Measurements from ENCODE around the gene DEGS2.

The DEGS2 gene

DNA sequence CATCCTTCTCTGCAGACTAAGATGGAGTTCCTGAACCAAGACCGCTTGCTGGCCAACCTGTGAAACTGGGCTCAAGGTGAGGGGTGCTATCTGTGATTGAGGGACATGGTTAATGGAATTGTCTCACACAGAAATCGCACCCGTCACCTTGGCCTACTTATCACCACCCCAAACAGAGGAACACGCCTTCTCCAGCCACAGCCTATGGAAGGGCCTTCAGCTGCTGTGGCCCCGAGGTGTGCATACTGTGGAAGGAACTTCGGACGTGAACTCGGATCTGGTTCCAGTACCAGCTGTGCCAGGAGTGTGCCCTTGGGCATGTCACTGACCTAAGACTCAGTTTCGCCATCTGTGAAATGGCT is 49.9 kb downstream of the DEGS2 start:
- no peak for DNase-seq

DNA sequence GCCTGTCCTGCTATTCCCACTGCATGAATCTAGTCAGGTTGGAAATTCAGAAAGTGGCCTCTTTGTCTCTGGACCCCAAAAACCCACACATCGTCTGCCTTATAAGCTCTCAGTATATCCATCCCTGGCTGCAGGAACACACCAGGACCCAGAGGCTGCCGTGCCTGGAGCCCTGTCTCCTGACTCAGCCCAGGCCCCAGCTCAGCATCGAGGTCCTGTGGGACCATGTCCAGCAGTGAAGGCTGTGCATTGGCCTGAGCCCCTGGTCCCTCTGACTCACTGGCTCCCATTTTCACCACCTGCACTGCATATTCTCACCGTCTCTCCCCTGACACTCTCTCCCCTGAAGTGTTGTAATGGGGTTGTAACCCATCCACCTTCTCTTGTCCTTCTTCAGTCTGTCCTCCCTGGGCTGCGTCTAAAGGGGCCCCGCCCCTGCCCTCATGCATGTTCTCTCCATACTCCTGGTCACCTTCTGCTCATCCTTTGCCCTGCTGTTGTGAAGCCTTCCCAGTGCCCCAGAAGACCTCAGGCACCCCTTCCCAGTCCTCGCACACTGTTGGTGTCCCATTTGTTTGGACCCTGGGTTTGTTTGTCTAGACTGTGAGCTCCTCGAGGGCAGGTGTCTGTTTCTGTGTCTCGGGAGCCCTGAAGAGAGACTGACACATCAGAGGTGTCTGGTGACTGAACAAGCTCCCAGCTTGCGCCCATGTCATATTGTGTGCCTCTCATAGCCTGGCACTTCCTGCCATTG is 50.4 kb downstream of the DEGS2 start:
- DNase-seq, result no peak

DNA sequence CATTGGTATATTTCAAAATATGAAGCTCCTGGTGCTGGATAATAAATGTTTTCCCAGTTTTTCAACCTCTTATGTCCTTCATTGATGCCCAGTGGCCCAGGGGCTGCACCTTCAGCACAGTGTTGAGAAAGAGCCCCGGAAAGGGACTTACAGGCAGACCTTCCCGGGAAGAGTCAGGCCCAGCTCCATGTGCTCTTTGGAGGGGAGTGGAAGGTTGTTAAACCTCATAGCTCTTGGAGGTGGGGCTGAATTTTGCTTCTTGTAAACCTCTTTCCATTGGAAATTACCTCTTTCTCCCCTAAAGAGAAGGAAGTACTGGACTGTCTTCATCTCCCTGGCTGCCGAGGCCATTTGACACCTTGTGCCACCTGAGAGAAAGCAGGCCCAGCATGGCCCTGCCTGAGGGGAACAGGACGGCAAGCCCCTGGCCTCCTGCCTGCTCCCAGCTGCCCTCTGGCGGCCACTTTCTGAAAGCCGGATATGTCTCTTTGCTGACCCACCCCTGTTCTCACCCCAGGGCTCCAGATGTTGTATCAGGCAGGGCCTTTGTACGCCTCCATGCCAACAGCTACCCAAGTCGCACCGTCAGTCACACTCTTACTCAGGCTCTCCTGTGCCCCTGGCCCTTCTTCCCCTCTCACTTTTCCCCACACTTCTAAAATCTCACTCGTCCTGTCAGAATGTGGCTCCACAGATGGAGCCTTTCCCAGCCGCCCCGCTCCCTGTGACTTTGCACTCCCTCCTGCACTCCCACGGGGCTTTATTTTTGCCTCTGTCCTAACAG is 51.2 kb downstream of the DEGS2 start:
- peak; percentile 95 for DNase-seq

DNA sequence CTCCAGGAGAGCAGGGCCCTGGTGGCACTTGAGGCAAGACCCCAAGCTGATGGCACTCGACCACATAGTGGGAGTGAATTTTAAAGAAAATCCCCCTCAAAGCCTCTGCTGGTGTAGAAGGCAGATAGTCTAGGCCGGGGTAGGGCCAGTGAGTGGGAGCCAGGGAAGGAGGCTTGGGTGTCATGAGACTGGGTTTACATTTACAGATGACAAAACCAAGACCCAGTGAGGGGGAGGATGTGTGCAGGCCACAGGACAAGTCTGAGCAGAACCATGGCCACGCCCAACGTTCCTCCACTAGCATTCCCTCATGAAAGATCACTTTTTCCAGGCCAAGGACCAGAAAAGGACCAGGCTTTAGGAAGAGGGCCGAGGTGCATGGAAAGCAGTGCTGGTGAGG is 52.2 kb downstream of the DEGS2 start:
- no peak for DNase-seq

DNA sequence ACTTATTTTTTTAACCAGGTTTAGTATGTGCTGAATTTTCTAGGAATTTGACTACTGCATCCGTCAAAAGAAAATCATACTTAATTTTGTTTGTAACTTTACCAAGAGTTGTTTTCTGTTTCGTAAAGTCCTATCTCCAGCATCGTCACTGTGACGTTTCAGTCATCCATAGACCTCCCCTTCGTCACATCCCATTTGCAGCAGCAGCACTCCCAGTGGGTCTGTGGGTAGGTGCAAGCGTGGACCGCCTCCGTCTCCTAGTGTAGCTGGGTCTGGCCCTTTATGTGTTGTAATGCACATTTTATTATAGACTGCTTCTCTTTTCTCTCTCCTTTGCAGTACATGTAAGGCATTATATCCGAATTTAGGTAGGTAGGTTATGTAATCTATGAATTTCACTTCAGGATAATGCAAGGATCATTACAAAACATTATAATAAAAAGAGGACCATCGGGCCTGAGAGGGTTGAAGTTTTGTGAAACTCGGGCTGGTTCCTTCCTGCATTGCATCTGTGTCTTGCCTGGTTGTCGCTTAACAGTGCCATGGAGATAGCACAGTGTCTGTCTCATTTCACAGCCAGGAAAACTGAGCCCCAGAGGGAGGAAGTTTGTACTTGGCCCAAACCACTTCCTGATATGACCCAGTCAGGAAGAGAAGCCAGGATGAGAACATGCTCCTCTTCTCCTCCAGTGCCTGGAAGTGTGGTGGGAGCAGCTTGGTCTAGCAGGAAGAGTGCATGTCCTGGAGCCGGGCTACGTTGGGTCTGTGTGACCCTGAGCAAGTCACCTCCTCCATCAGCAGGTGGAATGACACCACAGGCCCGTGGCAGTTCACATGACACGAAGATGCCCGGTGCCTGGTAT is 53.0 kb downstream of the DEGS2 start:
- peak; percentile 73 for DNase-seq

DNA sequence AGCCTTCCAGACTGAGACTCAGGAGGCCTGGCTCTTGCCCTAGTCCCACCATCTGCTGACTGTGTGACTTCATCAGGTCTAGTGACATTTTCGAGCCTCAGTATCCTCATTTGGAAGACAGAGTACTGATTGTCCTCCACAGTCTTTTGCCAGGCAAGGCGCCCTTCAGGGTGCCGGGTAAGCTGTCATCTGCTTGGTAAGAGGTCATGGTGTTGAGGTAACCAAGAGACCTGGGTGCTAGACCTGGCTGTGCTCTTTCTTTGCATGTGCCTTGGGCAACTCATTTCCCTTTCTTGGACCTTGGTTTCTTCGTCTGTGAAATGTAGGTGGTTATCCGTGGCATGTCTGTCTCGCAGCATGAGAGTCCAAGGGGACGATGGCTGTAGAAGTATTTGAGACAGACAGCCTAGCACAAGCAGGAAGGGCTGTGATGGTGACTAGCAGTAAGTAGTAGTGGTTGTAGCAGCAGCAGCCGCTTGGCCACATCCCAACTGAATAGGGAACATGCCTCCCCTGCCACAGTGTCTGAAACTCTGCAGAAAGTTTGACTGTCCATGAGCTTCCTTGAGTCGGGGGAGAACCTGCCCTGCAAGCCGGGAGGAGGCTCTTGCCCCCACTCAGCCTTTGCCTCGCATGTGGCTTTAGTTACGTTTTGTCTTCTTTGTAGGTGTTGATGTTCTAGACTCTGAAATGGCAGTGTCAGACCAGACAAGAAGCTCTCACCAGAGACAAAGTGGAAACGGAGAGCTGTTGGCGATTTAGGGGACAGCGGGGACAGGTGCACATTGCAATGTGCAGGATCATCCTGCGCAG is 53.9 kb downstream of the DEGS2 start:
- DNase-seq, result no peak

DNA sequence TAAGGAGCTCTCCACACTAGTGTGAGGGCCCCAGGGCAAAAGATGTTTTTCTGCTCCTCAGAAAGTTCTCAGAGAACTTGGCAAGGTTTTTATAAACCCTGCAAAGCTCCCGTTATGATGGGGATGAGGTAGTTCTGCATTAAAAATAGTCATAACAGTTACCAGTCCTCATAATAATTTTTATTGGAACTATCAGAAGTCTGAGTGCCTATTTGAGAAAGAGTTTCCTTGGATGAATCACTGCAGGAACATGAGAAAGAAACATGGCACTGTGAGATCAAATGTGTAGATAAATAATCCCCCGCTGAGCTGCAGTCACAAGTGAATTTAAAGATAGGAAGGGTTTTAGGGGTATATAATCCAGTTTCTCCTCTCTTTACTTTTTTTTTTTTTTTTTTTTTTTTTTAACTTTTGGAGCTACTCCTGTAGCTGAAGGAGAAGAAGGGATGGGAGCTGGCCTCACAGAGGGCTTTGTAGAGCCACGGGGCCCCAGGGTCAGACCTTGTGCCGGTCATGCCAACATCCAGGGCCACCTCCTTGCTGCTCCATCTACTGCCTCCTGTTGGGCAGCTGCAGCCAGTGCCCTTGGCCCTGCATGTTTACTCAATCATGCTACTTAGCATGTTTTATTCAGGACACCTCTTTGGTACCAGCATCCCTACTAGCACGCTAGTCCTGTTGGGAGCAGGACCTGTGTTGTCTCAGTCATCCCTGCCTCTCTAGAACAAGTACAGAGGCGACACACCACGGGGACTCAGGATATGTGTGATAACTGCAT is 54.7 kb downstream of the DEGS2 start:
- DNase-seq, result no peak

DNA sequence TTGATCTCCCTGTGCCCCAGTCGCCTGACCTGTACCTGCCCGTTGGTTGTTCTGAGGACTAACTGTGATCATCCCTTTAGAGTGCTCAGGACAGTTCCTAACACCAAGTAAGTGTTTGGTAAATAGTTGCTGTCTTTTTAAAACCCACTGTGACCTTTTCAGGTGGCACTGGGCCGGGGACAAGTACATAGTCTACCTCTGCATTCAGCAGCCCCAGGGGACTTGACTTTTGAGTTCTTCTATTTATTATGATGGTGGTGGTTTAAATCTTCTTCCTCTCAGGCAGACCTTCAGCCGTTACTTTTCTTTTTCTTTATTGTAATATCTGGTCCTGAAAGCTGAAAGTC is 55.5 kb downstream of the DEGS2 start:
- no peak for DNase-seq

DNA sequence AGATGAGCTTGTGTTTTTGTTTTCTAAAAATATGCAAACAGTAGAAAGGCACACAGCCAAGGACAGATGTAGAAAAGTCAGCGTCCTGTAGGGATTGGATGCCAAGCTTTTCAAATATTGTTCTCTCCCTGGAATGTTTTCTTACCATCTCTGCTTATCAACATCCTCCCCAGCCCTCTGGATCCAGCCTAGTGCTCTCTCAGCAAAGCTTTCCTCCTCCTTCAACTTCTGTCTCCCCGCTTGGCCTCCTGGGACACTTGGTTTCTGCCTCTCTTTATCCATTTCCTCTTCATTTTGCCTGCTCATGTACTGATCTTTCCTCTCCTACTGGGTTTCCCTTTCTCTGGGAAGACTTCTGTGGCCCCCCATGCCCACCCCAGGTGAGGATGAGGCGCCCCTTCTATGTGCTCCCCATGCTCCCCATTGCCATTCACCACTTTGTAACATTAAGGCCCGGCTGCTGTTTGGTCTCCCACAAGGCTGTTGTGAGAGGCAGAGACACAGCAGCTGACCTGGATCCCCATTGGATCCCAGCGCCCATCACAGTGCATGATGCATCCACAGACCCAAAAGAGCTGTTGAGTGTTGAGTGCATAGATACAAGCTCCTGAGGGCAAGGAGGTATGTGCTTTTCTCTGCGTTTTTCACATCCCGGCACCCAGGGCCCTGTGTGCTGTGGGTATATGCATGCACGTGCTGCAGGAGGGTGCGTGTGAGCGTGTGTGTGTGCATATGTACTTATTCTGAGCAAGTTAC is 56.0 kb downstream of the DEGS2 start:
- no peak for DNase-seq

DNA sequence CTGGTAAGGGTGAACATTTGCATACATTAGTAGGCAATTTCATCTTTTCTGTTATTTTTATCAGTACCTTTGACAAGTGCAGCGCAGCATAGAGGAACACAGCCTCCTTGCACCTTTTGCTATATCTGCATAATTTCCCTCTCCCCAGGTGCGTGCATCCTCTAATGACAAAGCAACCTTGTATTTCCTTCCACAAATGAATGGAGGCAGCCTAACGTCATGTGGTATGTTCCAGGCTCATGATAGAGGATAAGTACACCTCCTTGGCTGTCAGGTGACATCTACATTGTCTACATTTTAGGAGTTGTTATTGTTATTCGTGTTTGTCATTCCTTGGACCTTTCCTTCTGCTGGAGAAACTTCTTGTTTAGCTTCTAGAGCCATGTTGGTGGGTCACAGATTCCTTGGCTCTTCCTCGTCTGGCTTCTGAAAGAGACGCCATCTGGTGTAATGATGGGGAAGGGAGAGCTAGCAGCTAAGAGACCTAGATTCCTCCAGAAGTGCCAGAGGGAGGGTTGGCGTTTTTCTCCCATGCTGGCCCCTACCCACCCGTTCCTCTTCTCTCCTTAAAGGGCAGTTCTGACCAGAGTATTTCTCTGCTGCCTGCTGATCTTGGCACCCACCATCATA is 57.2 kb downstream of the DEGS2 start:
- DNase-seq, result no peak

DNA sequence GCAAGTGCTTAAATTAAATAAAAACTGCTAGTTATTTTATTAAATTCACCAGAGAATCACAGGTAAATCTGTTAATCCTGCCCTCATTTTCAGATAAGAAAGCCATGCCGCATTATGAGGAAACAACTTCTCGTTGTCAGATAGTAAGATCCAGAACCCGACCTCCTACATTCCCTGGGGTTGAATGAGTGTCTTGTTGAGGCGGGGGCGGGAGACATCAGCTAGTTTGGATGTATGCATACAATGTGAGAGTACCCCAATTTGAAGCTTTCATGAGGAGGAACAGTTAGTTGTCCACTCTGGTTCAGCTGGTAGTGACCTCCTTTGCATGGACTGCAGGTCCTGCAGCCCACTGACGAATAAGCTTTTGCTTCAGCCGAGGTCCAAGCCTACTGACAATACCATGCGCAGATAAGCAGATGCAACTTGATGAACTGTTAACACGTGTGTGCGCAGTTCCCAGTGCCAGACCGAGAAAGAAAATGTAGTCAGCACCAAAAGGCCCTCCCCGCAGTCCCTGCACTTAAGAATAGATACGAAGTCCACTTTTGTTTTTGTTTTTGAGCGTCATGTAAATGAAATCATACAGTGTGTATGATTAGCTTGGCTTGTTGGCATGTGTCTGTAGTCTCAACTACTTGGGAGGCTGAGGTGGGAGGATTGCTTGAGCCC is 59.3 kb downstream of the DEGS2 start:
- no peak for DNase-seq

DNA sequence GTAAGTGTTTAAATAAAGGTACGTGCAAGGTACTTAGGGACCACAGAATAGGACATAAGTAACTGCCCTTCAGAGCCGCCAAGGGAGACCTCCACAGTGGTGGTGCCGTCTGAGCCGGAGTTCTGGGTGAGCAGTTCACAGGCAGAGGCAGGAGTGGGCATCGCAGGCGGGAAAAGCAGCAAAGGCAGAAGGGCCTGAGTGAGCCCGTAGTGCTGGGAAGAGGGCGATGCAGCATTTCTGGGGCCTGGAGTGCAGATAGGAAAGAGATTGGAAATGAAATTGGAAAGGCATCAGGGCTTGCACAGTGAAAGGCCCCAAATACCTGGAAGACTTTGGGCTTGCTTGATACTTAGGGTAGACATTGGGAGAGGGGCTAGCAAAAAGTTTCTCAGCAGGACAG is 61.3 kb downstream of the DEGS2 start:
- DNase-seq, result no peak

DNA sequence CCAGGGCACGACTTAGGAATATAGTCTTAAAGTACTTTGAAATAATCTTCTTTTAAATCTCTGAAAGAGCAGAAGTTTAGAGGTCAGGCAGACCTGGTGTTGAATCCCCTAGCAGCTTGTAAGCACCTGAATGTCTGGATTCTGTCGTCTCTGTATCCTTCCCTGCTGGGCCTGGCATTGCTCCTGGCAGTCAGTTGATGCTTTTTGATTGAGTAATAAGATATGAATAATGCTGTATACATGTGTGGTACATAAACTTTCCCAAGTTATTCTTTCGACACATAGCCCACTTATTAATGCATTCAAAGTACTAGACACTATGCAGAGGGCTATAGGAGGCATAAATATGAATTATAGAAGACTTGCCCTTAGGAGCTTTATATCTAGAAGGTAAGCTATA is 62.8 kb downstream of the DEGS2 start:
- DNase-seq, result no peak
